HUDEP-2 (cell line): ENCODE data around the gene MSH5.

Experiments
- DNase-seq, 76 experiments: peaks; one replicate each; lab custom pipeline; 2025; ENCODE audit not compliant: unreplicated experiment in 76 of 76; lab: John Stamatoyannopoulos, UW

MSH5 gene

DNA sequence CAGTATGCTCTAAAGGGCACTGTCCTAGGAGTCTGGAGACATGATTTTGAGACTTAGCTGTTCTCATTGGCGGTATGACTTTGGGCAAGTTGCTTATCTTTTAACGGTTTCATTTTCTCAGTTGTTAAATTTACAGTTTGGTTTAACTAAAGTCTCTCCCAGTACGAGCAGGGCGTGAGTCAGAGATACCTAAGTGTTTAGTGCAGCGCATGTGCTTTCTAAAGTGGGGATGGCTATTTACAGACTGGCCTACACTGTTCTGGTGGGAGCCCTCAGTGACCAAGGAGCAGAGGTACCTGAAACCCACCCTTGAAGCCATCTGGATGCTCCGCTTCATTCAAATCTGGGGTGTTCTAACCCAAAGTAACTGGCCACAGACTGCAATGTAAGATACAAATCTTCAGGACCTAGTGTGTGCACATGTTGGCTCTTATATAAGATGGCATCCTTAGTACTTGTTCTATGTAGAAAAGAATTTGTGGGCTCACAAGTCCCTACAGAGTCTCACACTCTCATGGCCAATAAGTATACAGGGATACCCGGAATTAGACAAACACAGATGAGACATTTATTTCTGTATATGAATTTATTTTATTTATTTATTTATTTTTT is 10.7 kb downstream of the MSH5 start:
- DNase-seq = no peak

DNA sequence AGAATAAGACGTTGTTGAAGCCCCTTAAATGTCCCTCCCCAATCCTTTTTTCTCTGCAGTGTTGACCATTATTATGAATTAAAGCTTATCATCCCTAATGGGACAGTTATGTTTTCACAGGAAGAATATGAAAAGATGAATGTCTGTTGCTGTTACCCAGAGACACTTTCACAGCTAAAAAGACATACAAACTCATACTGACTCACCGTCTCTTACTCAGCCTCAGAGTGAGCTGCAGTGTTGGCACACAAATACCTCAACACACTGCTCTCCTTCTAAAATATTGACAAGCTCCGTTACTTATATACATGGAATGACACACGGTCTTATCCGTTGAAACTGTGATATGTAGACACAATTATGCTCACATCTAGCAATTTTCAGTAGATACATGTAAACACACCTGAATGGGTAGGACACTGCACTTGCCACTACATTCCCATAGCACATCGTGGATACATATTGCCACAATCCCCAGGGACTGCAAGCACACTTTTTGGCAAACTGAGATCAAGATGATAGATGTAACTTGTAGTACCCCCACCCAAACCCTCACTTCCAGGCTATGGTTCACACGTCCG is 13.0 kb downstream of the MSH5 start:
- no peak for DNase-seq

DNA sequence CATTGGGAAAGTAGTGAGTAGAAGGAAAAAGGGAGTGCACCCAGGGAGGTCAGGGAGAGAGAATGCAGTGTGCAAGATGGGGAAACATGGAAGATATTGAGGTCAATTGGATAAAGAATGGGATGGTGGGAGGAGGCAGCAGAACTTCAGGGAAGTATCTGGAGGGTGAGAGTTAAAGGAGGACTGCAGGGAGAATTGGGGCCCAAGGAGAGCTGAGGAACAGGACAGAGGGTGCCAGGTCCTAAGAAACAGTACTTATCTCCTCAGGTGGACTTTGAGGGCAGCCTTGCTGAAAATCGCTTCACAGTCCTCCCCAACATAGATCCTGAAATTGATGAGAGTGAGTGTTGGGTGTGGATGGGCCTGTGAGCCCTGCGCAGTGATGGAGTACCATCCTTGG is 18.5 kb downstream of the MSH5 start:
- no peak for DNase-seq

DNA sequence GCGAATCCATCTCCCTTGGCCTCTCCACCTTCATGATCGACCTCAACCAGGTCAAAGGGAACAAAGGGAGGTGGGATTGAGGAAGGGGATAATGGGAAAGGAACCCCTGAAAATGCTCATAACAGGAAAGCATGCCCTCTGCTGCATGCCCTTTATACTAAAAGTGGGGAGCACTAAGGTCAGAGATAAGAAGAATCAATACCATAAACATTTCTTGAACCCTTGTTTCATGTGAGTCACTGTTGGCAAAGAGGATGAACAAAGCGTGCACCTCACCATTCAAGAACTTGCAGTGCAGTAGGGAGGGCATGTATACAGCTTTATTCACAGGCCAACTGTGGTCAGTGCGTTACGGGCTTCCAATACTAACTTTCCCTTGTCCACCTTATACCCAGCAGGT is 21.0 kb downstream of the MSH5 start:
- DNase-seq = no peak

DNA sequence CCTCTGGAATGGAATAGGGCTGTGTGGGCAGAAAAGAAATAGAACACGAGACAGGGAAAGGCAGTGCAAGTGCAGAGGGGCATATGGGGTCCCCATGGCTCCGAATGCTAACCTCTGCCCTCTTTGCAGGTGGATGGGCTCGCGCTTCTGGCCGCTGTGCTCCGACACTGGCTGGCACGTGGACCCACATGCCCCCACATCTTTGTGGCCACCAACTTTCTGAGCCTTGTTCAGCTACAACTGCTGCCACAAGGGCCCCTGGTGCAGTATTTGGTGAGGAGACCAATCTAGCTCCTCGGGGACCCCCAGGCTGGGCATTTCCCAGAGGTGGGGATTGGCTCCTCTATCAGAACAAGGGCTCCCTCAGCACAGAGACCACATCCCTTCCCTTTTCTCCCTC is 21.5 kb downstream of the MSH5 start:
- DNase-seq = no peak

DNA sequence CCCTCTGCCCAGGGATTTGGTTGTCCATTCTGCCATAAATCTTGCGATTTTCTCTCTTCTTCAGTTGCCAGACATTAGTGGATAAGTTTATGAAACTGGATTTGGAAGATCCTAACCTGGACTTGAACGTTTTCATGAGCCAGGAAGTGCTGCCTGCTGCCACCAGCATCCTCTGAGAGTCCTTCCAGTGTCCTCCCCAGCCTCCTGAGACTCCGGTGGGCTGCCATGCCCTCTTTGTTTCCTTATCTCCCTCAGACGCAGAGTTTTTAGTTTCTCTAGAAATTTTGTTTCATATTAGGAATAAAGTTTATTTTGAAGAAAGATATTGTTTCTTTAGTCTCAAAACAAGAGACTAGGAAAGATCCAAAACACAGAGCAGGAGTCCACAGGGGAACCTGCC is 22.6 kb downstream of the MSH5 start, which contains the start of gene SAPCD1:
Gene SAPCD1 (plus strand): TSS at position 301 of the 400 bp plus-strand sequence. CDS start 399 bp downstream, outside the sequence.
- no peak for DNase-seq

DNA sequence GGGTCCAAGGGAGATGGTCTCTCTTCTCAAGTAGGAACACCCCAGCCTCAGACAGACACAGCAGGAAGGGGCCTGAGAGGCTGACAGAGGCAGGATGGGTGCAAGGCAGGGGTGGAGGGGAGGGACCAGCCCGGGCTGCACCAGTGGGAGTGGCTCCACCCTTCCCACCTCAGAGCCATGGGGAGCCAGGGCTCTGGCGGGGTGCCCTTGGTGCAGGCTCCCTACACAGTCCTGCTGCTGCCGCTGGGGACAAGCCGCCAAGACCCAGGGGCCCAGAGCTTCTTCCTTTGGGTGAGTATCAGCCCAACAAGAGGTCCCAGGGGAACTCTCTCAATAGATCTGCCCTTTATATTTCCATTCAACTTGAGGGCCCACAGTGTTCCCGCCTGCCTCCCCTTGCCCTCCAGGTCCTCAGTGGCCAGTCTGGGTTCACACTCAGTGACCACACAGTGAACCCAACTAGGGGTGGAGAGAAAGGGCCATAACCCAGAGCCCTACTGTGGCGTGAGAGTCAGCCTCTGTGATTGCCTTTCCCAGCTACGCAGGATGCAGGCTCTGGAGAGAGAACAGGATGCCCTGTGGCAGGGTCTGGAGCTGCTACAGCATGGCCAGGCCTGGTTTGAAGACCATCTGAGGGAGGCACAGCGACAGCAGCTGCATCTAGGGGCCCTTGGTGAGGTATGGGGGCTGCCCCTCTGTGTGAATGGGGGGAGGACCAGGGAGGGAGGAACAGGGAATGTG is 23.2 kb downstream of the MSH5 start:
- no peak for DNase-seq

DNA sequence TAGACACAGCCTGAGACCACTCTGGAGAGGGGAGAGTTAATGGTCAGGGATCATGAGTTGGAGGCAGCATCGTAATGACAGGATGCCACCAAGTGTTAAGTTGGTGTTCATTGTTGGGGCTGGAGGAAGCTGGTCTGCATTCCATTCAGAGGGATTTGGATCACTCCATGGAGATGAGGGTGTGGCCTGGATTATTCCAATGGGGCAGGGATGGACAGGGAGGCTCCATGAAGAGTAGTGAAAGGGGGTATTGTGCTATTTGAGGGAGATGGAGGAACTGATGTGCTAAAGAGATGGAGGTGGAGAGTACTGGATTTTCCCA is 23.8 kb downstream of the MSH5 start:
- DNase-seq = no peak

DNA sequence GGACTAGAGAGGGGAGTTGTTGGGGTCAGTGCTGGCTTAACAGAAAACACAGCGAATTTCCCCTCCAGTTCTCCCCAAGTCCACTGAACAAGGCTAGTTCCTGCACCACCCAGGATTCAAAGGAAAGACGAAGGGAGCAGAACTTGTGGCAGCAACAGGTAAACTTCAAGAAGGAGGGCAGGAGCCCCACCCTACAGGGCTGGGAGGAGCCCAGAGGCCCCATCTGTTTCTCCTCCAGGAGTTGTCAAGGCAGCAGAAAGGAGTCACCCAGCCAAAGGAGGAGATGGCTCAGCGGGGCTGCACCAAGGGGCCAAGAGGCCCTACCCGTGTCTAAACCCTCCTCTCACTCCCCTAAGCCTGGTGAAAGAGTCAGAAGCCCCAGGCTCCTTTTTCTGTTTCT is 24.4 kb downstream of the MSH5 start:
- DNase-seq = no peak

DNA sequence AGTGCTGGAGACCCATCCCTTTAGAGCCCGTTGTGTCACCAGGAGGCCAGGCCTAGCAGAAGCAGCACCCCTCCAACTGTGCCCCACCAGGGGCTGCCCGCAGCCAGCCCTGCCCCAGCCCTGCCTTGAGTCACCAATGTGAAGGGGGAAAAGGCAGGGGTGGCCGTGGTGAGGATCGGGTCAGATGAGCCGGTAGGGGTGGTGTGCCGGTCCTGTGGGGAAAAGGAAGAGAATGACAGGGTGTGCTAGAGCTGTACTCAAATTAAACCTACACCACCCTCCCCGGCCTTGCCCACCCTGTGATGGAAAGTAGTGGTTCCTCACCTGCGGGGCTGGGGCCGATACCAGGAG is 25.7 kb downstream of the MSH5 start:
- no peak for DNase-seq

DNA sequence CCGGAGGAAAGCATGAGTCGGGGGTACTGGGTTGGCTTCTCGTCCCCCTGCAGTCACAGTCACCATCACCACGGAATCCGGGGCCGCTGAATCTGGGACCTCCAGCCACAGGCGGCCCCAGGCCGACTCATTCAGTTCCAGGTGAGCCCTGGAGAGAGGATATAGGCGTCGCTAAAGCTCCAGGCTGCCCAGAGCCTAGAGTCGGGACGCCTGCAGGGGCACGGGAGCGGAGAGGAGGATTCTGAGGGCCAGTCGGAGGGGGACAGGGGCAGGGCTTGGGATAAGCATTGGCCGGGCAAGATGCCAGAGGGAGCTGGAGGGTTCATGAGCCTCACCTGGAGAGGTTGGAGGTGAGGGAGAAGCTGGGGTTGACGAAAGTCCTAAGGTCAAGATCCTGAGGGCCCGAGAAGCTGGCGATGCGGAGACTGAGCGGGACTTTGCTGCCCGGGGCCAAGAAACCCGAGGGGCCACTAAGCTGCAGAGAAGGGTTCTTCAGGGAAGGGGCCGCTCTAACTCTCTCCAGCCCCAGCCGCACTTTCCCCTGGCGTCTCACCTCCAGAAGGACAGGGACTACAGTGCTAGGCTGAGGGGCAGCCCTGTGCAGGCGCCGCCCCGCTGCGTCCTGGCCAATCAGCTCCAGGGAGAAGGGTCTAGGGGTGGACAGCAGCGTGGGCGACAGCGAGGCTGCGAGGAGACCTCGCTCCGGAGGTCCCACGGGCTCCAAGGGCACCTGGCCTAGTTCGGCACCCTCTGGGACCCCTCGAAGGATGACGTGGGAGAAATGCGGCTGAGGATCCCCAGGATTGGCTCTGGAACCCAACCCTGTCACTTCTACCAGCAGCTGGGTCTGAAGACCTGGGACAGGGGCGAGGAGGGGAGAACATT is 26.3 kb downstream of the MSH5 start:
- no peak for DNase-seq

DNA sequence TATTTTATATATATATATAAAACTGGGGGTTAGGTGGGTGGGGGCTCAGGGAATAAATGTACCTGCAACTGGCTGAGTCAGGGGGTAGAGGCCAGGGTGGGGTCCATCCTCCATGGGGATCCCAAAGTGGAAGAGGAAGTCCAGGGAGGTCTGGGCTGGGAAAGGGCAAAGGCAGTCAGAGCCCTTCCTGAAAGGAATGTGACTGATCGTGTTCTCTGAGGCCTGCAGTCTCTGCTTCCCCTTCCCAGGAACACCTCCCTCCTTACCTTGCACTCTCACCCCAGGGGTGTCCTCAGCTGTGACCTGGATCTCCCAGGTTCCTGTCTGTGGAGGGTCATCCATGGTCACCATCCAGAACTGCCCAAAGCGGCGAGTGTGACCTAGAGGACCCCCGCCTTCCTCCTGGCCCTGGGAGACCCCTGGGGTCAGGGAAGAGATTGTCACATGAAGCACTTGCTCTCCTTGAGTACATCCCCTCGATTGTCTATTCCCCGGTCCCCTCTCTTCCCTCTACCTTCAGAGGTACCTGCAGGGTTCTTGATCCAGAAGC is 27.4 kb downstream of the MSH5 start:
- no peak for DNase-seq

DNA sequence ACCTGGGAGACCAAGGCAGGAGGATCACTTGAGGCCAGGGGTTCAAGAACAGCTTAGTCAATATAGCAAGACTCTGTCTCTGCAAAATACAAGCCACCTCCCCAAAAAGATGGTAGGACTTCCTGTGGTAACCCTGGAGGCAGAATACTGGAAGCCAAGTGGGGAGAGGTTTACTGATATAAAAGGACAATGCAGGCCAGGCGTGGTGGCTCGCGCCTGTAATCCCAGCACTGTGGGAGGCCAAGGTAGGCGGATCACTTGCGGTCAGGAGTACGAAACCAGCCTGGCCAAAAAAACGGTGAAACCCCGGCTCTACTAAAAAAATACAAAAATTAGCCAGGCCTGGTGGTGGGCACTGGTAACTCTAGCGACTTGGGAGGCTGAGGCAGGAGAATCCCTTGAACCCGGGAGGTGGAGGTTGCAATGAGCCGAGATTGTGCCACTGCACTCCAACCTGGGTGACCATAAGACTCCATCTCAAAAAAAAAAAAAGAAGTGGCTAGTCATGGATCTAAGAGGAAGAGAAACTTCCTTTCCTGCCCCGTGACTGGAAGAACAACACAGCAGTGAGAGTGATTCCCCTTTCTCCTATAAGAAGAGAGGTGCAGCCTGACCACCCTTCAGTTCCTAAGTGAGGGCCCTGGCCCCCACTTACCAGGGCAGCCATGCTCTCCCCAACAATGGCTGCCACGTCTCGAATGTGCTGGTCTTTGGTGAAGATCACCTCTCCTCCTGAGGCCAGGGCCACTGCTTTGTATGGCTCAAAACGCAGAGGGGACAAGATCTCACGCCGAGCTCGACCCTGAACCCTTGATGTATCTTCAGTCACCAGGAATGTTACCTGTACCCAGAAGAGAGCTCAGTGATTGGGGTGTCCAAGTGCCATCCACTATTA is 28.8 kb downstream of the MSH5 start:
- no peak for DNase-seq

DNA sequence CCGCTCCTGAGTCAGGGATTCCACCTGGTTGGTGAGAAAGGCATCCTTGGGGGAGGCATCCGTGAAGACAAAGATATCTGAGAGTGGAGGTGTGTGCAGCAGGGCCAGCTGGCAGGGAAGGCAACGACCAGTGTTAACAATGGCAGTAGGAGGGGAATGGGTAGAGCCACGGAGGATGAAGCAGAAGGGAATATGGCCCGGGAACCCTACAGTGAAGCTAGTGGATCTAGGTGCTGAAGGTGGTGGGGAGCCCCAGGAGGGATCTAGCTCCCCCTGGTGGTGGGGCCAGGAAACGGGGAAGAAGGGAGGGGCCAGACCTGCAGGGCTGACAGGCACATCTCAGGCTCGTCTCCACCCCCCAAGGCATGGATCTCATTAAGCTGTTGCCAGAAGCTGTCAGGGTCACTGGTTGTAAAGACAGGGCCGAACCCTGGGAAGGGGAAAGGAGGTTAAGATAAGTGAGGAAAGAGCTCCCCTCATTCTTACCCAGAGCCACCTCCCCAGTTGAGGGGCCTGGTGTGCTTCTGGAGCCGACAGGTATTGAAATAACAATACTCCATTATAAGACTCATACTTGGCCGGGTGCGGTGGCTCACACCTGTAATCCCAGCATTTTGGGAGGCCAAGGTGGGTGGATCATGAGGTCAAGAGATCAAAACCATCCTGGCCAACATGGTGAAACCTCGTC is 30.0 kb downstream of the MSH5 start:
- peak in 73 of 76 experiments; percentile 20 to 95 (median 85) for DNase-seq

DNA sequence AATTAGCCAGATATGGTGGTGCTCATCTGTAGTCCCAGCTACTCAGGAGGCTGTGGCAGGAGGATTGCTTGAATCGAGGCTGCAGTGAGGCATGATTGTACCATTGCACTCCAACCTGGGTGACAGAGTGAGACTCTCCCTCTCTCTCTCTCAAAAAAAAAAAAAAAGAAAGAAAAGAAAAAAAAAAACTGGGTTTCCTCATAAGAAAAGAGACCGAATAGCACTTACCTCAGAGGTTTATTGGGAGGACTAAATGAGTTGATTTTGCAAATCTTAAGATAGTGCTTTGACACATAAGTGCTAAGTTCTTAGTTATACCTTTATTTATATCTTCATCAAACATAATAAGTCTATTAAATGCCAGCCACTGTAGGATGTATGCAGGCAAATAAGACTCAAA is 31.1 kb downstream of the MSH5 start:
- no peak for DNase-seq

DNA sequence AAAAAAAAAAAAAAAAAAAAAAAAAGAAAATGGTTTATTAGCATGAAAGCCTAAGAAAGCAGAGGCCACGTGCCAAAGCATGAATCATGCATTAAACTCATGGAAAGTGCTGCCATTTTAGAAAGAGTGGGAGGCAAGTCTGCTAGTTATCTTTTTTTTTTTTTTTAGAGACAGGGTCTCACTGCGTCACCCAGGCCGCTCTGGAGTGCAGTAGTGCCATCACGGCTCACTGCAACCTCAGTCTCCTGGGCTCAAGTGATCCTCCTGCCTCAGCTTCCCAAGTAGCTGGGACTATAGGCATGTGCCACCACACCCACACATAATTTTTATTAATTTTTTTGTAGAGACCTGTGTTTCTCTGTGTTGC is 32.2 kb downstream of the MSH5 start:
- peak in 11 of 76 experiments; percentile 12 to 41 (median 23) for DNase-seq

DNA sequence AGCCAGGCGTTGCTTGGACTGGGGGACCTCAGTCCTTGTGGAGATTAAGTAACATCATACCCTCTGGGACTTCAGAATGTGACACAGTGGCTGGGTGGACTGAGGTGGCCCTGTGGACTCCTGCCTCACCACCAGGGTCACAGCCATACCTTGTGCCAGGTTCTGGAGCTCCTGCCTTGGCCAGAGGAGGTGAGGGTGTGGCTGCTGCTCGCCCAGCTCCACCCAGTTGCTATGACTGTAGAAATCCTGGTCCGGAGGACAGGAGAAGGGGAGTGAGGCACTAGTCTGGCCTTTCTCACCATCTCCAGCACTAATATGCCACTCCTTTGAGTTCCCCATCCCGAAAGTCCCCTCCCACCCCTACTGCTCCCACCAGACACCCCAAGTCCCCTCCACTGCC is 35.4 kb downstream of the MSH5 start:
- peak in 14 of 76 experiments; percentile 8 to 46 (median 26) for DNase-seq

DNA sequence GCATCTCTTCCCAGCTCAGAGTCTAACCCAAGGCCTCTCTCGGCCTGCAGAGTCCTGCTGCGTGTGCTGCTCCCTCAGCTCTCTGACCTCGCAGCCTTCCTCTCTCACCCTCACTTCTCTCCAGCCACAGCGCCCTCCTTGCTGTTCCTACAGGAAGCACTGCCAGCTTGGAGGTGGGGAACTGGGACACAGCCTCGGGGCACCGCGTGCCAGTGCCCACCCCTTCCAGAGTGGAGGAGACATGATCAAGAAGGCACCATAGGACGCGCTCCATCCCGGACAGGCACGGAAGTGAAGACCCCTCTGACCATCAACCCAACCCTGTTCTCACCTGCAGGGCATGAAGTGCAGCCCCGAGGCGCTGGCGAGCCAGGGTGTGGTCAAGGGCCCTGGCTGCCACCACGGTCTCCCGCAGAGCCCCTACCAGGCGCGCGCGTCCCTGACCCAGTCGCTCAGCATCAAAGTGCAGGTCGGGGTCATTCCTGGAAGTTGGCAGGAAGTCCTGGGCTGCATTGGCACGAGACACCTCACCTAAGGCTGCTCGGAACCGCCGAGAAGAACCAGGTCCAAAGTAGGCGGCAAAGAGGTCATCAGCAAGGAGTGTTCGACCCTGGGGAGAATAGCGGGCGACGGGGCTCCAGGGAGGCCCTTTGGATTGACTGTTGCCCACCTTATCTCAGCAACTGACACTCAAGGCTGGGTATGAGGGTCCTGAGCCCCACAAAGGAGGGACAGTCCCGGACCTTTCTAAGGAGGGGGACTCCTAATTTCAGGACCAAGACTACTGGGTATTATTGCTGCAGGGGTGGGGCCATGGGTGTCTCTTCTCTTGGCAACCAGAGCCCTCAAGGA is 36.1 kb downstream of the MSH5 start:
- no peak for DNase-seq
